ENCODE measurements around the gene TCERG1.

DNA sequence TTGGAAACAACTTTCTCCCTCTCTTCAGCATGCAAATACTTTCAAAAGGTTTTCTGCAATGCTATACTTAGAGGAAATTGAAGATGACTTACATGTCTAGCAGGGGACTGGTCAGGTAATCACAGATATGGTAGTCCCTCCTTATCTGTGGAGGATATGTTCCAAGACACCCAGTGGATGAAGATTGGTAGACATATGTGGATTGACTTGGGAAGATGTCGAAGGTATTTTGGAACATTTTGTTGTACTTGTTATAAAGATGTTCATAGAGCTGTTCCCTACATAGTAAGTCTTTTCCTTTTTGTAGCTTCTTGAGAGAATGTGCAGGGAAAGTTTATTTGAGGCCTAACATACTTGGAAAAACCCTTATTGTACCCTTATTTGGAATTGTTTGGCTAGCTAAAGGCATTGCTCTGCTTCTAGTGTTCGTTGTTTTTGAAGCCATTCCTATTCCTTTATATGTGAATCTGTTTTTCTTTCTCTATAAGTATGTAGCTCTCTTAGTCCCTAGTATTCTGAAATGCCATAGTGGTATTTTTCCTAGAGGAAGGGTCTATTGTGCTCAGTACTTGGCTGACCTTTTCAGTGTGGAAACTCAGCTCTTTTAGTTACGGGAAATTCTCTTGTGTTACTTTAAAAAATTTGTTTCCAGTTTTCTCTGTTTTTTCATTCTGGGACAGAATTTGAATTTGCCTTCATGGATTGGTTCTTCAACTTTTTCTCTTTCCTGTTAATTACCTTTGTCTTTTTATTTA lies 43.1 kb downstream of the TCERG1 start:
- TF ChIP-seq GATA3 (IDR thresholded peaks at IDR 0.05; ENCODE audit: low read depth, low read length) (no peak), GATA2 (IDR thresholded peaks at IDR 0.05; ENCODE audit: low read depth, low read length) (no peak)
